ENCODE results near the gene PI3.

PI3 gene

GRCh38 chr20:45157962-45158361 is 16.7 kb upstream of the PI3 start:
- Histone ChIP-seq H3K9me2 (ENCODE audit: low read depth, low read length) (no peaks in the 10 kb centered on the region), H3K9me3 (ENCODE audit: low read length) (peaks cover 3% of the 10 kb centered on the region; the same call in 1 of the 2 replicates), H3K4me3 (ENCODE audit: low read depth, low read length, poor library complexity, severe bottlenecking) (no peak overlapping the region)

DNA sequence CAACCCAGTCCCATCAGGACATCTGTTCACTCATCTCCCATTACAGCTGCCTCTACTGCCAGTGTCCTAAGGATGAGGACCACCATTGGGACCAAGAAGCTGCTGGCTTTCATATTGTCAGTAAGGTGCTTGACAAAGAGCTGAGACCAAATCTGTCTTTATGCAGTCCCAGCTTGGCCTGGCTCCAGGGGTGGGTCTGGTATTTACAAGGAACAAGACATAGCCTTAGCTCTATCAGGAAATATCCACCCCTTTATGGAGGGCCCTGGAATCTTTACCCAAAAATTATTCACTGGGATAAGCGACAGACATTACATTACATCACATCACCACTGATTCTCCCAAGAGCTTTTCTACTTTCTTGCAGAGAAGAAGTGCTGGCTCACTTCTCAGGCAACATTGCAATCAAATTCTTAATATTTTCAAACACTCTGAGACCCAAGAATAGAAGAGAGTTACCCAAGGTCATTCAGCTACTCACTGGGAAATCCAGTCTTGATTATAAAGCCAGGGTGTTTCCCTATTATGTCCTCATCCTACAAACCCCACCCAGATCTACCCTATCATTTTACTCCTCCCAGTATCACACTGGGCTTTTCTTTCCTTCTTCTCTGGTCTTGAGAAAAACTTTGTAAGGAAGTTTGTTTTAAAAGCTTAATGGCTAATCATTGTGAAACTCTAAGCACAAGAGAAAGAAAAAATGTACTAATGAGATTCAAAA is 11.5 kb upstream of the PI3 start:
- H3K9me2 ChIP-seq (ENCODE audit: low read depth, low read length) = no peaks in the 10 kb centered on the region
- H3F3A ChIP-seq (ENCODE audit: insufficient read depth, low read length) = no peaks in the 10 kb centered on the region
- no peaks in the 10 kb centered on the region for H4K20me1 ChIP-seq (ENCODE audit: insufficient read depth, low read length)
- H3K27ac ChIP-seq (ENCODE audit: low read depth, low read length, poor library complexity, severe bottlenecking) = no peak overlapping the region
- no peak overlapping the region for H2AFZ ChIP-seq (ENCODE audit: low read length)
- TF ChIP-seq EZH2 (IDR thresholded peaks at IDR 0.05; ENCODE audit: borderline replicate concordance, low read length) = no peak
- TF ChIP-seq CTCF (IDR thresholded peaks at IDR 0.05; ENCODE audit: low read length) = no peak
- no peaks in the 10 kb centered on the region for H3K79me2 ChIP-seq (ENCODE audit: insufficient read depth, low read length)
- H3K36me3 ChIP-seq (ENCODE audit: insufficient read depth, low read length) = no peaks in the 10 kb centered on the region
- H3K9me3 ChIP-seq (ENCODE audit: low read length) = peaks cover 3% of the 10 kb centered on the region; the same call in 1 of the 2 replicates
- no peak overlapping the region for H3K4me3 ChIP-seq (ENCODE audit: low read depth, low read length, poor library complexity, severe bottlenecking)
- H3K9ac ChIP-seq (ENCODE audit: low read length) = no peak overlapping the region
- H3K4me2 ChIP-seq (ENCODE audit: low read length) = no peak overlapping the region
- H3K4me1 ChIP-seq (ENCODE audit: insufficient read depth, low read length, severe bottlenecking) = no peaks in the 10 kb centered on the region
- no peaks in the 10 kb centered on the region for H3K27me3 ChIP-seq (ENCODE audit: insufficient read depth, low read length)

More at GRCh38 chr20:45157962-45158361, 16.7 kb upstream of the PI3 start:
- no peaks in the 10 kb centered on the region for H3K4me1 ChIP-seq (ENCODE audit: insufficient read depth, low read length, severe bottlenecking)
- no peak overlapping the region for H3K27ac ChIP-seq (ENCODE audit: low read depth, low read length, poor library complexity, severe bottlenecking)
- H3K27me3 ChIP-seq (ENCODE audit: insufficient read depth, low read length) = 0 out of 2 replicates have a peak, but pooled peaks cover 2% of the 10 kb centered on the region
- no peaks in the 10 kb centered on the region for H3K36me3 ChIP-seq (ENCODE audit: insufficient read depth, low read length)
- H2AFZ ChIP-seq (ENCODE audit: low read length) = no peak overlapping the region
- H3K9ac ChIP-seq (ENCODE audit: low read length) = no peak overlapping the region
- no peaks in the 10 kb centered on the region for H3K79me2 ChIP-seq (ENCODE audit: insufficient read depth, low read length)
- TF ChIP-seq CTCF (IDR thresholded peaks at IDR 0.05; ENCODE audit: low read length) (no peak), EZH2 (IDR thresholded peaks at IDR 0.05; ENCODE audit: borderline replicate concordance, low read length) (no peak)
- no peaks in the 10 kb centered on the region for H3F3A ChIP-seq (ENCODE audit: insufficient read depth, low read length)
- H3K4me2 ChIP-seq (ENCODE audit: low read length) = no peak overlapping the region
- no peaks in the 10 kb centered on the region for H4K20me1 ChIP-seq (ENCODE audit: insufficient read depth, low read length)

GRCh38 chr20:45164906-45165305 is 9.8 kb upstream of the PI3 start:
- TF ChIP-seq EZH2 (IDR thresholded peaks at IDR 0.05; ENCODE audit: borderline replicate concordance, low read length) (no peak), CTCF (IDR thresholded peaks at IDR 0.05; ENCODE audit: low read length) (no peak)
- no peaks in the 10 kb centered on the region for H3K79me2 ChIP-seq (ENCODE audit: insufficient read depth, low read length)
- no peaks in the 10 kb centered on the region for H4K20me1 ChIP-seq (ENCODE audit: insufficient read depth, low read length)
- no peak overlapping the region for H3K4me2 ChIP-seq (ENCODE audit: low read length)
- H3K4me1 ChIP-seq (ENCODE audit: insufficient read depth, low read length, severe bottlenecking) = no peaks in the 10 kb centered on the region
- H3K9ac ChIP-seq (ENCODE audit: low read length) = no peak overlapping the region
- no peaks in the 10 kb centered on the region for H3K27me3 ChIP-seq (ENCODE audit: insufficient read depth, low read length)
- H3K27ac ChIP-seq (ENCODE audit: low read depth, low read length, poor library complexity, severe bottlenecking) = no peak overlapping the region
- H3K4me3 ChIP-seq (ENCODE audit: low read depth, low read length, poor library complexity, severe bottlenecking) = no peak overlapping the region
- H3K36me3 ChIP-seq (ENCODE audit: insufficient read depth, low read length) = no peaks in the 10 kb centered on the region
- no peaks in the 10 kb centered on the region for H3K9me2 ChIP-seq (ENCODE audit: low read depth, low read length)
- no peak overlapping the region for H2AFZ ChIP-seq (ENCODE audit: low read length)
- no peaks in the 10 kb centered on the region for H3F3A ChIP-seq (ENCODE audit: insufficient read depth, low read length)
- no peaks in the 10 kb centered on the region for H3K9me3 ChIP-seq (ENCODE audit: low read length)

Measured in OCI-LY1 (cell line).